PC-9 (cell line): ENCODE results near the gene NHLRC2. TPM values are rescaled to one million over a fixed set of nuclear protein-coding genes. Genes with fewer than 3 reads are reported as not detected.
A peak's percentile ranks its signal among the peaks of the same experiment; 100 is the strongest.

Experiments used
- BruUV-seq: library from RNA; stranded (reverse); fragments of 400-500 nt; replicated peaks from 2 replicates; lab custom pipeline; 2021; lab: Mats Ljungman, UMichigan
- CTCF ChIA-PET: fragments of 300-600 bp; sonication (Branson Sonifier 250); formaldehyde crosslinking; loops from one replicate; lab custom pipeline; 2022; ENCODE audit warnings: antibody characterized with exemption; lab: Charles Lee
- POLR2A ChIA-PET: fragments of 300-600 bp; sonication (Branson Sonifier 250); formaldehyde crosslinking; loops from one replicate; lab custom pipeline; 2022; ENCODE audit warnings: antibody characterized with exemption; ENCODE audit not compliant: unreplicated experiment; lab: Charles Lee
- DNase-seq, 2 experiments: peaks; one replicate each; pipeline versions ENCODE4 v3.0.0 to v3.0.0-alpha.2; 2015 to 2022; ENCODE audit warnings: mixed read lengths in 1 of 2
- H2AFZ ChIP-seq: fragments of 200-600 bp; sonication (generic); 2 replicates; pipeline ENCODE4 v1.8.1; 2017; ENCODE audit warnings: antibody characterized with exemption
- H3F3A ChIP-seq: fragments of 200-600 bp; sonication (generic); 2 replicates; pipeline ENCODE4 v1.8.1; 2017; ENCODE audit warnings: antibody characterized with exemption, mild to moderate bottlenecking, low read depth; ENCODE audit not compliant: insufficient read depth
- H3K27ac ChIP-seq: fragments of 200-600 bp; sonication (generic); 2 replicates; pipeline ENCODE4 v1.6.1; 2016; ENCODE audit warnings: mixed run types
- H3K27me3 ChIP-seq: fragments of 200-600 bp; sonication (generic); 2 replicates; pipeline ENCODE4 v1.6.1; 2016; ENCODE audit warnings: low read depth, mixed run types; ENCODE audit not compliant: insufficient read depth
- H3K36me3 ChIP-seq: fragments of 200-600 bp; sonication (generic); 2 replicates; pipeline ENCODE4 v1.6.1; 2016; ENCODE audit warnings: low read depth, mixed run types
- H3K4me1 ChIP-seq: fragments of 200-600 bp; sonication (generic); replicated peaks from 2 replicates; pipeline ENCODE4 v1.6.1; 2016; ENCODE audit warnings: mixed run types; ENCODE audit not compliant: insufficient read depth
- H3K4me2 ChIP-seq: fragments of 200-600 bp; sonication (generic); 2 replicates; pipeline ENCODE4 v1.6.1; 2017; ENCODE audit warnings: mixed run types
- H3K4me3 ChIP-seq: fragments of 200-600 bp; sonication (generic); 2 replicates; pipeline ENCODE4 v1.6.1; 2016; ENCODE audit warnings: mixed run types
- H3K79me2 ChIP-seq: fragments of 200-600 bp; sonication (generic); 2 replicates; pipeline ENCODE4 v1.6.1; 2017; ENCODE audit warnings: low read depth, mixed run types
- H3K9me2 ChIP-seq: fragments of 200-600 bp; sonication (generic); 2 replicates; pipeline ENCODE4 v1.8.1; 2017; ENCODE audit warnings: mild to moderate bottlenecking; ENCODE audit not compliant: insufficient read depth
- H3K9me3 ChIP-seq: fragments of 200-600 bp; sonication (generic); 2 replicates; pipeline ENCODE4 v1.8.1; 2016; ENCODE audit warnings: low read depth; ENCODE audit not compliant: insufficient read depth
- H4K20me1 ChIP-seq: fragments of 200-600 bp; sonication (generic); 2 replicates; pipeline ENCODE4 v1.8.1; 2017; ENCODE audit not compliant: insufficient read depth
- CTCF ChIP-seq: fragments of 200-600 bp; sonication (generic); conservative IDR thresholded peaks from 2 replicates; pipeline ENCODE4 v1.6.1; 2017; ENCODE audit warnings: mixed run types, antibody characterized with exemption, mild to moderate bottlenecking, moderate library complexity
- EZH2 ChIP-seq: fragments of 200-600 bp; sonication (generic); IDR thresholded peaks from 2 replicates; pipeline ENCODE4 v1.8.0; 2017; ENCODE audit warnings: antibody characterized with exemption, low read depth
- intact Hi-C: fragments of 100-400 bp; cut with micrococcal nuclease; formaldehyde crosslinking; loops from one replicate; pipeline ENCODE4 v1.10.0; 2022; ENCODE audit not compliant: unreplicated experiment
- total RNA-seq: library from RNA; stranded (reverse); gene quantifications from 2 replicates; pipeline ENCODE4 v1.2.3, GENCODE V29; 2021

NHLRC2 gene
- total RNA-seq, 1 experiment from 2014 or later, result 22.8 TPM

- ChIA-PET CTCF (interaction anchor here (0.8 to 1.4 kb wide), 2 partner anchors 28 to 148 kb away, joined by 5 to 9 read pairs; no protein-coding TSS in a partner anchor), POLR2A (no interaction called here)
- no peaks in the 10 kb centered on the region for H3K9me2 ChIP-seq
- H3K79me2 ChIP-seq, result no peaks in the 10 kb centered on the region
- H2AFZ ChIP-seq, result no peak overlapping the region
- H3K4me2 ChIP-seq, result peak overlapping the region; percentile 23; the same call in 1 of the 2 replicates
- no peak for DNase-seq
- peak overlapping the region; percentile 43; the same call in 1 of the 2 replicates for H3K27ac ChIP-seq
- H3K27me3 ChIP-seq, result no peaks in the 10 kb centered on the region
- no peak for TF ChIP-seq CTCF
- no peak for TF ChIP-seq EZH2
- H3K36me3 ChIP-seq, result no peaks in the 10 kb centered on the region
- H3K4me1 ChIP-seq, result peaks cover 31% of the 10 kb centered on the region
- no peaks in the 10 kb centered on the region; the same call in 1 of the 2 replicates for H3K9me3 ChIP-seq
- no peak overlapping the region for H3K4me3 ChIP-seq
- no peaks in the 10 kb centered on the region for H4K20me1 ChIP-seq
- intact Hi-C loops, result no loop called here
- H3F3A ChIP-seq, result peaks cover 3% of the 10 kb centered on the region; the same call in 1 of the 2 replicates
- BruUV-seq, result no TSS peak
Measured at GRCh38 chr10:113954409-113954808, 99.9 kb downstream of the NHLRC2 start.

- ChIA-PET POLR2A (no interaction called here), CTCF (no interaction called here)
- Histone ChIP-seq H4K20me1 (no peaks in the 10 kb centered on the region), H3F3A (peaks cover 3% of the 10 kb centered on the region; the same call in 1 of the 2 replicates), H2AFZ (no peak overlapping the region), H3K79me2 (no peaks in the 10 kb centered on the region), H3K36me3 (no peaks in the 10 kb centered on the region), H3K4me2 (no peak overlapping the region), H3K4me3 (no peak overlapping the region), H3K9me3 (no peaks in the 10 kb centered on the region; the same call in 1 of the 2 replicates), H3K27me3 (no peaks in the 10 kb centered on the region), H3K4me1 (peaks cover 31% of the 10 kb centered on the region), H3K27ac (no peak overlapping the region), H3K9me2 (no peaks in the 10 kb centered on the region)
- TF ChIP-seq EZH2 (no peak), CTCF (no peak)
- intact Hi-C loops, result loop anchor here (5.0 kb wide), 1 partner anchor 40 kb away; no protein-coding TSS in a partner anchor
- no TSS peak for BruUV-seq
- DNase-seq, result peak; percentile 9 to 54
Measured at GRCh38 chr10:113957013-113957412, 102.6 kb downstream of the NHLRC2 start.

GRCh38 chr10:113958631-113959382 lies 104.3 kb downstream of the NHLRC2 start:
- no peaks in the 10 kb centered on the region for H3K9me3 ChIP-seq
- no peak for TF ChIP-seq CTCF
- TF ChIP-seq EZH2, result no peak
- H3K27me3 ChIP-seq, result no peaks in the 10 kb centered on the region
- H3K4me3 ChIP-seq, result no peak overlapping the region
- no peaks in the 10 kb centered on the region for H4K20me1 ChIP-seq
- peak overlapping the region; percentile 7; the same call in 1 of the 2 replicates for H3K4me2 ChIP-seq
- BruUV-seq, result no TSS peak
- no peaks in the 10 kb centered on the region for H3K9me2 ChIP-seq
- peaks cover 3% of the 10 kb centered on the region; the same call in 1 of the 2 replicates for H3F3A ChIP-seq
- ChIA-PET POLR2A (interaction anchor here (0.6 to 1.0 kb wide), 4 partner anchors 24 to 714 kb away, joined by 3 to 8 read pairs (median 4); no protein-coding TSS in a partner anchor), CTCF (interaction anchor here (0.6 kb wide), 1 partner anchor 15 kb away, joined by 5 read pairs; no protein-coding TSS in a partner anchor)
- no peak overlapping the region for H2AFZ ChIP-seq
- peak; percentile 73 to 76 for DNase-seq
- H3K4me1 ChIP-seq, result peaks cover 27% of the 10 kb centered on the region
- H3K79me2 ChIP-seq, result no peaks in the 10 kb centered on the region
- H3K36me3 ChIP-seq, result no peaks in the 10 kb centered on the region
- no peak overlapping the region for H3K27ac ChIP-seq
- intact Hi-C loops, result loop anchor here (1.0 to 5.0 kb wide), 4 partner anchors 12 to 84 kb away; partner anchors contain the start of gene ADRB1
